ENCODE results near the gene NLRC5.

Gene NLRC5

DNA sequence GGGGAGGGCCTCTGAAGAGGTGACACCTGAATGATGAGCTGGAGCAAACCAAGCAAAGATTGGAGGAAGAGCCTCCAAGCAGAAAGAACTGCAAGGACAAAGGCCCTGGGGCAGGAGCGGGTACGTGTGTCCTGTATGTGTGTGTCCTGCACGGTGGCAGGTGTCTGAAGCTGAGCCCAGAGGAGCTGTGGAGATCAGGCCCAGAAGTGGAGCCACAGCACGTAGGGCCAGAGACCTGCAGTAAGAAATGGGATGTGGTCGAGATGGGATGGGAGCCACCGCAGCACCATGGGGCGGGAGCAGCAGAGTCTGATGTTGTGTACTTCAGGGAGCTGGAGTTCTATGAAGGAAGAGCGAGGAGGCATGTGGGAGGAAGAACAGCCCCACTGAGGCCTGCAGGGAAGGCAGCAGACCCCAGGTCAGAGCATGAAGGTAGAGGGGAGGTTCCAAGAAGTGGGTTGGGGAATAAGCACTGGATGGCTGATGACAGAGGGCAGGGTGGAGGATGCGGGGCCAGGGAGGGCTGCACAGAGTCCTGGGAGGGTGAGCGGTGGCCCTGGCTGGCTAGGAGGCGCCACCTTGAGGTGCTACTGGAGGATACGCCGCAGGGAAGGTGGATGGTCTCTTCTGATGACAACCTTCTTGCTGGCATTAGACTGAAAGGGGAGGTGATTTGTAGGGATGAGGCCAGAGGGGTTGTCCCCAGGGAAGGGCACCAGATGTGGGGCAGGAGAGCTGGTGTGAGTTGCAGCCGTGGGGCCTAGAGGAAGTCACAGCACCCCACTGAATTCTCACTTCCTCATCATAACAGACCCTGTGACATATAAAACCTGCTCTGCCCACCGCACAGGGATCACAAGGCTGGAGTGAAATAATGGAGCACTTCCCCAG, 38.2 kb upstream of the NLRC5 start:
- TF ChIP-seq GATA3 (IDR thresholded peaks at IDR 0.05; ENCODE audit: low read depth, low read length) (no peak), GATA2 (IDR thresholded peaks at IDR 0.05; ENCODE audit: low read depth, low read length) (no peak)

DNA sequence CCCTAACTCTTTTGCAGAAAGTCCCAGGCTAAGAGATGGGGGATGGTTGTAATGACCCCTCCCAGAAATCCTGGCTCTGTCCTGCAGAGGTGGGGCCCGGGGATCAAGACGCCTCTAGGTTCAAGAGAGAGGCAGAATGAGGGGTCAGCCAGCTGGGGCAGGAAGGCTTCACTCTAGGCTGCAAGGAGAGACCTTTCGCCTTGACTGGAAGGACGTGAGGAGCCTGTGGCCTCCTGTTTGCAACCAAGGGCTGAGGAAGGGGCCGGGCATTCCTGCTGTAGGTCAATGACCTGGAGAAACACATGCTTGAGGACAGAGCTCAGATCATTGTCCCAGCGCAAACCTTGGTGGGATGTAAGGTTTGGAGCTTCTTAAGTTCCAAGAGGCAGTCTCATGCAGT, 36.4 kb upstream of the NLRC5 start:
- TF ChIP-seq GATA2 (IDR thresholded peaks at IDR 0.05; ENCODE audit: low read depth, low read length) (no peak), GATA3 (IDR thresholded peaks at IDR 0.05; ENCODE audit: low read depth, low read length) (no peak)

DNA sequence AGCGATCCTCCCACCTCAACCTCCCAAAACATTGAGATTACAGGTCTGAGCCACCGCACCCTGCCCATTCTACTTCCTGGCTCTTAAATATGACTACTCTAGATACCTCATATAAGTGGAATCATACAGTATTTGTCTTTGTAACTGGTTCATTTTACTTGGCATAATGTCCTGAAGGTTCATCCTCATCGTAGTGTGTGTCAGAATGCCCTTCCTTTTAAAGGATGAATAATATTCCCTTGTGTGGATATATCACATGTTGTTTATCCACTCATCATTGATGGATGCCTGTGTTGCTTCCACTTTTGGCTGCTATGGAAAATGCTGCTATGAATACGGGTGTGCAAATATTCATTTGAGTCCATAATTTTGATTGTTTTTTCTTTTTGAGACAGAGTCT, 33.3 kb upstream of the NLRC5 start:
- TF ChIP-seq GATA3 (IDR thresholded peaks at IDR 0.05; ENCODE audit: low read depth, low read length) = no peak
- TF ChIP-seq GATA2 (IDR thresholded peaks at IDR 0.05; ENCODE audit: low read depth, low read length) = no peak

DNA sequence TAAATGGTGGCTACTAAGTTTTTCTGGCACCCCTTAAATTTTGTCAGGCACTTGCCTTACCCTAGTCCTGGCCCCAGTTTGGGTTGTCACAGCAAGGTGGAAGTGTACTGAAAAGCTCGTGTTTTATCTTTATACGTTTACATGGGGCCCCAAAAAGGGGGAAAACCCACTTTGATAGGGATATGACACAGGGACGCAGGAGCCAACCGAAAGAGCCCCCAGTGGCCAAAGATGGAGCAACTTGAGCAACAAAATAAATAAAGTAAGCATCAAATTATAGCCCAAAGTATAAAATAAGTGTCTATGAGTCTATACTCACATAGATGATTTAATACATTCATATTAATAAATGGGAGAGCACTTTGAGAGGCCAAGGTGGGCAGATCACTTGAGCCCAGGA, 32.6 kb upstream of the NLRC5 start:
- TF ChIP-seq GATA3 (IDR thresholded peaks at IDR 0.05; ENCODE audit: low read depth, low read length) (no peak), GATA2 (IDR thresholded peaks at IDR 0.05; ENCODE audit: low read depth, low read length) (no peak)

DNA sequence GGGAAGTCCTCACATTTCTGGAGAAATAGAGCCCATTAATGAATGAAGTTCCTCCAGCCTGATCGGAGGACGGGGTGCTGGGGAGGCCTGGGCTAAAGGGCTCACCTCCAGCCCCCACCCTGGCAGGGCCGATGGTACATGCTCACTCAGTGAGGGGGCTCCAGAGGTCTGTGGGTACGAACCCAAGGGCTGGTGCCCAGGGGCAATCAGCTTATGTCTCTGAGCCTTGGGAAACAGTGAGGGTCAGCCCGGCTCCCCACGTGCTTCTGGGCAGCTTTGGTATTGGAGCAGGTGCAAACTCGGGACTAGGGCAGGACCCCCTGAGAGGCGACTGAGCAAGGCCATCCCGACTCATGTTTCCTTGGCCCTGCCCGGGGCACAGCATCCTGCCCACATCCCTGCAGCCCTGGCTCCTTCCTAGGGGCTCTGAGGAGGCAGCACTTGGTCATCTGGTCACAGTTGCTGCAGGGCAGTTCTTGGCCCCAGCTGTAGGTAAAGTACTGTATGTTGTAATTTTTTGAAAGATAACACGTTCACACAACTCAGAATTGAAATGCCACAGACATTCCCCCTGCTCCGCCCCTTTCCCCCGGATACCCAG, 28.6 kb upstream of the NLRC5 start:
- no peak for TF ChIP-seq GATA3 (IDR thresholded peaks at IDR 0.05; ENCODE audit: low read depth, low read length)
- TF ChIP-seq GATA2 (IDR thresholded peaks at IDR 0.05; ENCODE audit: low read depth, low read length) = no peak

DNA sequence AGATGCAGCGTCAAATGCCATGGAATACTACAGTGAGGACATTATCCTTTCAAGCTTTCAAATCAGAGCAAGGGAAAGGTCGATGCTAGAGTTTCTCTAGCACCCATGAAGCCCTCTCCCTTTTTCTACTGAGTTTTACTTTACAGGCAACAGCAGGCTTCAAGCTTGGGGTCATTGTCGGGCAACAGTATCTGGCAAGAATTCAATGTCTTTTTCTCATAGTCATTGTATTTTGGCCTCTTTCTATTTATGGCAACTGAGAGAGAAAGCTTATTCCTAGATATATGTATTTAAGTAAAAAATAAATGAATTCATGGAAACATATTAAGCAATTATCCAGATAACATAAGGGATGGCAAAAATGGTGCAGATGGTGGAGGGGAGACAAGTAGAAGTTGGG, 28.0 kb upstream of the NLRC5 start:
- TF ChIP-seq GATA3 (IDR thresholded peaks at IDR 0.05; ENCODE audit: low read depth, low read length) (no peak), GATA2 (IDR thresholded peaks at IDR 0.05; ENCODE audit: low read depth, low read length) (no peak)

DNA sequence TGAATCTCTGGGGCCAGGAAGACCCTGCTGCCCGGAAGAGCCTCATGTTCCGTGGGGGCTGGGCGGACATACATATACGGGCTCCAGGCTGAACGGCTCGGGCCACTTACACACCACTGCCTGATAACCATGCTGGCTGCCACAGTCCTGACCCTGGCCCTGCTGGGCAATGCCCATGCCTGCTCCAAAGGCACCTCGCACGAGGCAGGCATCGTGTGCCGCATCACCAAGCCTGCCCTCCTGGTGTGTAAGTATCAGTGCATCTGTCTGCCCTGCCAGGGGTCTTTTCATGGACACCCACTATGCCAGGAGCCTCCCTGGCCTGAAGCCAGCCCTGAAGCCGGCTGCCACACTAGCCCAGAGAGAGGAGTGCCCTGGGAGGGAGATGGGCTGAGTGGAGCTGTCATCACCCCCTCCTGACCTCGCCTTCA, 27.5 kb upstream of the NLRC5 start, which contains the start of gene CETP:
CETP (plus strand) TSS at position 100 of the 431 bp plus-strand sequence; CDS start at position 130, 30 bp downstream.
- TF ChIP-seq GATA2 (IDR thresholded peaks at IDR 0.05; ENCODE audit: low read depth, low read length) (no peak), GATA3 (IDR thresholded peaks at IDR 0.05; ENCODE audit: low read depth, low read length) (no peak)

DNA sequence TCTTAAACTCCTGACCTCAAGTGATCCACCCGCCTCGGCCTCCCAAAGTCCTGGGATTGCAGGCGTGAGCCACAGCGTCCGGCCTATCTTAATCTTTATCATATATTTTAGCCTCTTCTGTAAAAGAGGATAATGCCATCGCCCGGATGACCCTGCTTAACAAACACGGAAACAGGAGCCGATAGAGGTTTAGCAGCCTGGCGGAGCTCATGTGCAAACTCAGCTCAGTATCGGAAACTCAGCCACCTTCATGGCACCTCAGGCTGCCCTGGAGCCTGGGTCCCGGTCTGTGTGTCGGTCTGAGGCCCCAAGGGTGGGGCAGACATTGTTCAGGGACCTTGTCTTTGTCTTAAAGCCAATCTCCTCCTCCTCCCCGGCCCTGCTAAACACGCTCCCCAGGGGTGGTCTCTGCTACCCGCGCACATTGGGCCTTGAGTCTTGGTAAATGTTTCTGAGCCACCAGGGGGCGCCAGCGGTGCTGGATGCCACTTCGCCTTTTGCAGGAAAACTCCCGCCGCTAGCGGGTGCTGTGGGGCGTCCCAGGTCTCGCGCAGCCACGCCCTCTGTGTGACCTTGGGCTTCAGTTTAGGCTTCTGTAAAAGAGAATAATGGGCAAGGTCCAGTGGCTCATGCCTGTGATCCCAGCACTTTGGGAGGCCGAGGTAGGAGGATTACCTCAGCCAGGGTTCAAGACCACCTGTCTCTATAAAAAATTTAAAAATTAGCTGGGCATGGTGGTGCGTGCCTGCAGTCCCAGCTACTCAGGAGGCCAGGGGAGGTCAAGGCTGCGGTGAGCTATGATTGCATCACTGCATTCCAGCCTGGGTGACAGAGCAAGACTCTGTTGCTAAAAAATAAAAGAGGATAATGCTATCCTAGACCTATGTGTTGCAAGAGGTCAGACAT, 24.9 kb upstream of the NLRC5 start:
- TF ChIP-seq GATA3 (IDR thresholded peaks at IDR 0.05; ENCODE audit: low read depth, low read length) = no peak
- no peak for TF ChIP-seq GATA2 (IDR thresholded peaks at IDR 0.05; ENCODE audit: low read depth, low read length)

DNA sequence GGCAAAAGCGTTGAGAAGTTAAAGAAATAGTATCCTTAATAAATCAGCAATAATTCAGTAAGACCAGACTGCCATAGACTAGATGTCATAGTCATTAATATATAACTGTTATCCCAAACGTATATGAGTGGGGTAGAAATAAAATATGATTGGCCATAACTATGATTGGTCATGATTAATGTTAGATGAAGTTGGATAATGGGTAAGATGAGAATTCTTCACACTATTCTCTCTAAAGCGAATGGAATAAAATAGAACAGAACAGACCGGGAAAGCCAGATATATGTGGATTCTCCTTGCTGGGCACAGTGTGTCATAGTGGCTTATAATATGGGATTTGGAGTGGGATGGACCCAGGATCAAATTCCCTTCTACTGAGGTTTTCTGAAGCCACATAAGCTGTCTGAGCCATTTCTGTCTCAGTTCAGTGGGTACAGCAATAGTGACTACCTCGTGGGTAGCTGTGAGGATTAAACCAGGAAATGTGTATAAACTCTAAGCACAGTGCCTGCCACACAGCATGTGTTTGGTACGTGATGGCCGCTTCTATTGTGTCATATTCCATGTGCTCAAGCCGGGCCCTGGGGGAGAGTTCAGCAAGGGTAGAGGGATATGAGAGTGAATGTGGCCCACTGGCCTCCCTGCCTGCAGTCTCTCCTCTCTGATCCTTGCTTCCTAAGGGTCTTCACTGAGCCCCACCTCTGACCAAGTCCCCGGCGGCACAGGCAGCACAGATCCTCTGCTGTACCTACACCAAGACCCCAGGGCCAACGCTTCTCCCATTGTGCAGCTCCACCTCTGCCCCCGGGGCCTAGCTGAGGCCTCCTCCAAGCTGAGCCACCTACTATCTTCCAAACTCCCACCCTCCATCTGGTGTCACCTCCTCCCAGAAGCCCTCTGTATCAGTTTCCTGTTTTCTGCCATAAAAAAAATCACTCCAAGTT, 23.9 kb upstream of the NLRC5 start:
- TF ChIP-seq GATA2 (IDR thresholded peaks at IDR 0.05; ENCODE audit: low read depth, low read length) = no peak
- TF ChIP-seq GATA3 (IDR thresholded peaks at IDR 0.05; ENCODE audit: low read depth, low read length) = no peak

DNA sequence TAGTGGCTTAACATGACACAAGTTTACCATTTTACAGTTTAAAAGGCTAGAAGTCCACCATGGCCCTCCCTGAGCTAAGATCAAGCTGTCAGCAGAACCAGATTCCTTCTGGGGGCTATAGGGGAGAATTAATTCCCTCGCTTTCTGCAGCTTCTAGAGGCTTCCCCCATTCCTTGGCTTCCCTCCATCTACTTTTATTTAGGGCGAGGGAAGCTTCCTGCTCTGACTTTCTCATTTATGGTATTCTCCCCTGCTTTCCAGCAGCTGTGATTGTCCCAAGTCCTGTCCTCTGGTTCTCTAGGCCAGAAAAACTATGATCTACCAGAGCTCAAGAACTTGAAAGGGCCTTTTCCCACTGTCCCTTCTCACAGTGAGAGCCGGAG, 23.3 kb upstream of the NLRC5 start:
- TF ChIP-seq GATA2 (IDR thresholded peaks at IDR 0.05; ENCODE audit: low read depth, low read length) (no peak), GATA3 (IDR thresholded peaks at IDR 0.05; ENCODE audit: low read depth, low read length) (no peak)

DNA sequence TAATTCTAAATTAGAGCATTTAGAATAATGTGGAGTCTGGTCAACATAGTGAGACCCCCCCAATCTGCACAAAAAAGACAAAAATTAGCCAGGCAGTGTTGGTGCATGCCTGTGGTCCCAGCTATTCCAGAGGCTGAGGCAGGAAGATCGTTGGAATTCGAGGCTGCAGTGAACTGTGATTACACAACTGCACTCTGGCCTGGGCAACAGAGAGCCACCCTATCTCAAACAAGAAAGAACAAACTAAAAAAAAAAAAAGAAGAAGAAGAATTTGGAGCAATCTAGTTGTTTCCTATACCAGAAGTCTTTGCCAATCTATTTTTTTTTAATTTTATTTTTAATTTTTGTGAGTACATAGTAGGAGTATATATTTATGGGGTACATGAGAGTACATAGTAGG, 21.6 kb upstream of the NLRC5 start:
- TF ChIP-seq GATA3 (IDR thresholded peaks at IDR 0.05; ENCODE audit: low read depth, low read length) (no peak), GATA2 (IDR thresholded peaks at IDR 0.05; ENCODE audit: low read depth, low read length) (no peak)

DNA sequence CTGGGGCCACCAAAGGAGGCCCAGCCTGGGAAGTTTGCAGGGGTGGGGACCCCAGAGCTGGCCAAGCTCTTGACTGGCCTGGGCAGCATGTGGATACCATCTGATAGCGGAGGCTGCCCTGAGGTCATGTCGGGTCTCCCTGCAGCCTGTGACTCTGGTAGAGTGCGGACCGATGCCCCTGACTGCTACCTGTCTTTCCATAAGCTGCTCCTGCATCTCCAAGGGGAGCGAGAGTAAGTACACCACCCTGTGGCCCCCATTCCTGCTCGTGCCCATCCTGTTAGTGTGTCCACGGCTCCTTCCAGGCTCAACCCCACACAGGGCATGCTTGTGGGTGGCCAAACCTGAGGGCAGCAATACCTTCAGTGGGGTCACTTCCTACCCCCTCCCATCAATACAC, 19.6 kb upstream of the NLRC5 start:
- TF ChIP-seq GATA3 (IDR thresholded peaks at IDR 0.05; ENCODE audit: low read depth, low read length) (no peak), GATA2 (IDR thresholded peaks at IDR 0.05; ENCODE audit: low read depth, low read length) (no peak)

All from SH-SY5Y (cell line).